Cardiac fibroblast (primary cell): ENCODE results near the gene CFAP410.
"Not testable (repeated sequence)": the region's sequence is repeated elsewhere in the genome, so short reads cannot be mapped to it uniquely, and the experiment has no call there.

Experiments
- DNase-seq, 2 donors: peaks; one replicate each; pipeline versions ENCODE4 v3.0.0 to v3.0.0-alpha.2; 2010; ENCODE audit warnings: low read depth in 2 of 2
- H3K4me3 ChIP-seq, 2 donors: replicated peaks in 1 of 2; 1 replicate in 1 of 2; 2 replicates in 1 of 2; pipeline ENCODE4 v1.5.1; 2011; ENCODE audit warnings: low read depth in 2 of 2, low read length in 2 of 2, mild to moderate bottlenecking in 2 of 2, moderate library complexity in 1 of 2
- CTCF ChIP-seq: IDR thresholded peaks from one replicate; pipeline ENCODE4 v1.5.1; 2011; ENCODE audit warnings: low read depth, mild to moderate bottlenecking, low read length, inconsistent platforms

CFAP410 gene

GRCh38 chr21:44306936-44307704 is 32.1 kb downstream of the CFAP410 start:
- H3K4me3 ChIP-seq, result no peak overlapping the region
- DNase-seq, result no peak
- TF ChIP-seq CTCF, result no peak

GRCh38 chr21:44305691-44306090 is 33.5 kb downstream of the CFAP410 start:
- no peak for TF ChIP-seq CTCF
- no peak for DNase-seq
- H3K4me3 ChIP-seq, result no peak overlapping the region

GRCh38 chr21:44304877-44305293 is 34.3 kb downstream of the CFAP410 start:
- H3K4me3 ChIP-seq, result no peak overlapping the region
- TF ChIP-seq CTCF, result peak; percentile 67
- peak; percentile 48 to 52 for DNase-seq

GRCh38 chr21:44304011-44304616 is 35.1 kb downstream of the CFAP410 start:
- no peak for DNase-seq
- no peak for TF ChIP-seq CTCF
- H3K4me3 ChIP-seq, result no peak overlapping the region

- no peak overlapping the region for H3K4me3 ChIP-seq
- no peak for DNase-seq
- TF ChIP-seq CTCF, result no peak
These were observed 35.7 kb downstream of the CFAP410 start for GRCh38 chr21:44303490-44303981.

GRCh38 chr21:44302573-44303401 is 36.4 kb downstream of the CFAP410 start:
- not testable (repeated sequence) for DNase-seq, H3K4me3 ChIP-seq
- TF ChIP-seq CTCF, result peak; percentile 6
